GM23338 (cell line): ENCODE results near the gene PIK3C2A. TPM values are rescaled to one million over a fixed set of nuclear protein-coding genes. Genes with fewer than 3 reads are reported as not detected.

Experiments
- ATAC-seq: fragments of 200-7000 bp; cut with Tn5 transposase; 3 replicates; pipeline ENCODE4 v1.9.1; 2020
- DNase-seq: peaks from one replicate; pipeline ENCODE4 v3.0.0-alpha.2; 2015; ENCODE audit warnings: low spot score
- H2AFZ ChIP-seq: fragments of 200-600 bp; sonication (generic); 2 replicates; pipeline ENCODE4 v1.8.0; 2016; ENCODE audit warnings: antibody characterized with exemption, mild to moderate bottlenecking, moderate library complexity
- H3F3A ChIP-seq: fragments of 200-600 bp; sonication (generic); replicated peaks from 2 replicates; pipeline ENCODE4 v1.8.0; 2017; ENCODE audit warnings: antibody characterized with exemption, mixed run types, low read depth
- H3K27ac ChIP-seq: fragments of 200-600 bp; sonication (generic); 2 replicates; pipeline ENCODE4 v1.6.1; 2016; ENCODE audit warnings: low read depth
- H3K27me3 ChIP-seq: fragments of 200-600 bp; sonication (generic); 2 replicates; pipeline ENCODE4 v1.8.0; 2016; ENCODE audit warnings: mild to moderate bottlenecking, mixed run types, moderate library complexity; ENCODE audit not compliant: insufficient read depth
- H3K36me3 ChIP-seq: fragments of 200-600 bp; sonication (generic); 2 replicates; pipeline ENCODE4 v1.8.0; 2016; ENCODE audit warnings: mild to moderate bottlenecking; ENCODE audit not compliant: insufficient read depth
- H3K4me1 ChIP-seq: fragments of 200-600 bp; sonication (generic); 2 replicates; pipeline ENCODE4 v1.8.0; 2016; ENCODE audit warnings: mild to moderate bottlenecking, moderate library complexity; ENCODE audit not compliant: insufficient read depth
- H3K4me2 ChIP-seq: fragments of 200-600 bp; sonication (generic); 2 replicates; pipeline ENCODE4 v1.7.1; 2017; ENCODE audit warnings: mixed run types
- H3K4me3 ChIP-seq: fragments of 200-600 bp; sonication (generic); 2 replicates; pipeline ENCODE4 v1.6.1; 2016; ENCODE audit warnings: mixed run types
- H3K79me2 ChIP-seq: fragments of 200-600 bp; sonication (generic); replicated peaks from 2 replicates; pipeline ENCODE4 v1.8.0; 2017; ENCODE audit warnings: mild to moderate bottlenecking; ENCODE audit not compliant: insufficient read depth
- H3K9me2 ChIP-seq: fragments of 200-600 bp; sonication (generic); 2 replicates; pipeline ENCODE4 v1.8.0; 2017; ENCODE audit not compliant: insufficient read depth
- H4K20me1 ChIP-seq: fragments of 200-600 bp; sonication (generic); replicated peaks from 2 replicates; pipeline ENCODE4 v1.8.0; 2017; ENCODE audit warnings: mild to moderate bottlenecking; ENCODE audit not compliant: insufficient read depth
- H3K27ac Mint-ChIP-seq: 2 replicates; pipeline ENCODE4 v1.8.0; 2020; ENCODE audit warnings: inconsistent platforms, mild to moderate bottlenecking, moderate library complexity, mixed read lengths
- H3K27me3 Mint-ChIP-seq: 3 replicates; pipeline ENCODE4 v1.8.0; 2022; ENCODE audit warnings: low read depth, mild to moderate bottlenecking, moderate library complexity, mixed read lengths, inconsistent platforms; ENCODE audit not compliant: insufficient read depth, poor library complexity
- H3K36me3 Mint-ChIP-seq: 3 replicates; pipeline ENCODE4 v1.8.0; 2021; ENCODE audit warnings: low read depth, mild to moderate bottlenecking, inconsistent platforms, moderate library complexity, mixed read lengths
- H3K4me1 Mint-ChIP-seq: 3 replicates; pipeline ENCODE4 v1.8.0; 2020; ENCODE audit warnings: mild to moderate bottlenecking, inconsistent platforms, mixed read lengths
- H3K4me3 Mint-ChIP-seq: 3 replicates; pipeline ENCODE4 v1.8.0; 2021; ENCODE audit warnings: moderate library complexity, mild to moderate bottlenecking, inconsistent platforms, mixed read lengths
- H3K9me3 Mint-ChIP-seq: 3 replicates; pipeline ENCODE4 v1.8.0; 2020; ENCODE audit warnings: moderate library complexity, mild to moderate bottlenecking, inconsistent platforms, mixed read lengths
- CREB1 ChIP-seq: fragments of 250-450 bp; sonication (Bioruptor Pico); IDR thresholded peaks from 2 replicates; pipeline ENCODE4 v1.5.0; 2020; ENCODE audit warnings: low read depth, mild to moderate bottlenecking, moderate library complexity
- CTCF ChIP-seq, 2 experiments: fragments of 200-600 bp in 1 of 2; sonication (generic) in 1 of 2; conservative IDR thresholded peaks; 2 replicates each; pipeline versions ENCODE4 v1.5.1 to v1.6.1; 2016 to 2017; ENCODE audit warnings: antibody characterized with exemption in 2 of 2, low read depth in 2 of 2, mild to moderate bottlenecking in 2 of 2, moderate library complexity in 1 of 2
- ETS1 ChIP-seq: IDR thresholded peaks from 2 replicates; pipeline ENCODE4 v1.6.1; 2016; ENCODE audit warnings: antibody characterized with exemption
- EZH2 ChIP-seq: fragments of 200-600 bp; sonication (generic); IDR thresholded peaks from one replicate; pipeline ENCODE4 v1.8.0; 2017; ENCODE audit warnings: antibody characterized with exemption, mild to moderate bottlenecking, low read depth; ENCODE audit not compliant: unreplicated experiment
- EZH2phosphoT487 ChIP-seq: fragments of 200-600 bp; sonication (generic); IDR thresholded peaks from one replicate; pipeline ENCODE4 v1.8.1; 2018; ENCODE audit warnings: antibody characterized with exemption; ENCODE audit not compliant: unreplicated experiment
- JUNB ChIP-seq: IDR thresholded peaks from one replicate; pipeline ENCODE4 v1.6.1; 2016; ENCODE audit warnings: antibody characterized with exemption; ENCODE audit not compliant: unreplicated experiment
- NANOG ChIP-seq: IDR thresholded peaks from 2 replicates; pipeline ENCODE4 v1.6.1; 2016; ENCODE audit warnings: antibody characterized with exemption, borderline replicate concordance
- POLR2AphosphoS5 ChIP-seq: IDR thresholded peaks from 2 replicates; pipeline ENCODE4 v1.6.1; 2016; ENCODE audit warnings: antibody characterized with exemption, low read depth
- REST ChIP-seq: IDR thresholded peaks from one replicate; pipeline ENCODE4 v1.6.1; 2018; ENCODE audit warnings: antibody characterized with exemption; ENCODE audit not compliant: unreplicated experiment
- STAT1 ChIP-seq: IDR thresholded peaks from one replicate; pipeline ENCODE4 v1.6.1; 2016; ENCODE audit warnings: antibody characterized with exemption; ENCODE audit not compliant: unreplicated experiment
- ZNF114 ChIP-seq: fragments of 250-450 bp; sonication (Bioruptor Pico); IDR thresholded peaks from 2 replicates; pipeline ENCODE4 v1.5.0; 2020; ENCODE audit warnings: mild to moderate bottlenecking, moderate library complexity
- ZNF331 ChIP-seq: fragments of 250-450 bp; sonication (Bioruptor Pico); IDR thresholded peaks from 2 replicates; pipeline ENCODE4 v1.5.0; 2020; ENCODE audit warnings: low read depth, mild to moderate bottlenecking, moderate library complexity
- ZNF462 ChIP-seq: fragments of 250-450 bp; sonication (Bioruptor Pico); IDR thresholded peaks from 2 replicates; pipeline ENCODE4 v1.5.0; 2020; ENCODE audit warnings: mild to moderate bottlenecking, moderate library complexity
- polyA plus RNA-seq: library from polyadenylated mRNA; unstranded; fragments of >200 nt; fragmentation: Nextera tagmentation; extraction: Ambion mirVana; gene quantifications from 2 replicates; pipeline ENCODE4 v1.2.1, GENCODE V29; 2016
- total RNA-seq: library from RNA; depleted of rRNA; stranded (reverse); fragments of >200 nt; shearing (Covaris generic); gene quantifications from 2 replicates; pipeline ENCODE4 v1.2.3, GENCODE V29; 2014

PIK3C2A gene
- total and polyA plus RNA-seq, 2 experiments from 2014 or later = 45.8 to 123 TPM

- DNase-seq (no peak), ATAC-seq (no peak)
- no peak overlapping the region for H3K4me2 ChIP-seq
- Mint-ChIP-seq H3K36me3 (peaks cover 25% of the 10 kb centered on the region), H3K27me3 (no peaks in the 10 kb centered on the region), H3K4me3 (no peak overlapping the region), H3K4me1 (peaks cover 9% of the 10 kb centered on the region; the same call in 2 of the 3 replicates), H3K27ac (no peak overlapping the region), H3K9me3 (peaks cover 10% of the 10 kb centered on the region)
- H2AFZ ChIP-seq = no peak overlapping the region
- H3K79me2 ChIP-seq = no peaks in the 10 kb centered on the region
- H4K20me1 ChIP-seq = no peaks in the 10 kb centered on the region
- 0 out of 2 replicates have a peak, but pooled peaks cover 9% of the 10 kb centered on the region for H3K36me3 ChIP-seq
- TF ChIP-seq CREB1 (no peak), ZNF462 (no peak), EZH2 (no peak), ZNF114 (no peak), NANOG (no peak), CTCF (conservative IDR thresholded peaks at IDR 0.05; ENCODE audit: low read depth in 2 of 2) (no peak), STAT1 (no peak), JUNB (no peak), EZH2phosphoT487 (no peak), POLR2AphosphoS5 (no peak), ETS1 (no peak), ZNF331 (CRISPR knock-in tag) (no peak), REST (no peak)
- H3F3A ChIP-seq = no peaks in the 10 kb centered on the region
- no peaks in the 10 kb centered on the region for H3K27me3 ChIP-seq
- peaks cover 7% of the 10 kb centered on the region; the same call in 1 of the 2 replicates for H3K4me1 ChIP-seq
- no peak overlapping the region for H3K4me3 ChIP-seq
- H3K27ac ChIP-seq = no peak overlapping the region
- H3K9me2 ChIP-seq = no peaks in the 10 kb centered on the region
Observed at GRCh38 chr11:17217401-17217800, 9.6 kb upstream of the PIK3C2A start.
